Measurements from ENCODE around the gene SLC25A33. TPM values are rescaled to one million over a fixed set of nuclear protein-coding genes. Genes with fewer than 3 reads are reported as not detected.

The SLC25A33 gene
- total RNA-seq, 1 experiment from 2014 or later = 9.4 TPM

GRCh38 chr1:9628541-9629444 is 89.5 kb downstream of the SLC25A33 start:
- peaks cover 0 to 3% of the 10 kb centered on the region in 2 experiments; a peak in 2 of 5 replicates for H3K9me3 Mint-ChIP-seq
- no peak overlapping the region for H3K4me3 Mint-ChIP-seq
- no CpG with 5 or more reads among the region's 23 CpGs for WGBS (ENCODE audit: extremely low coverage, insufficient read length, low lambda C conversion rate)

More at GRCh38 chr1:9628541-9629444, 89.5 kb downstream of the SLC25A33 start:
- Histone ChIP-seq H3K18ac (ENCODE audit: insufficient read length, low read depth, low read length) (no peak overlapping the region), H3K23ac (ENCODE audit: insufficient read length, low read depth, low read length) (no peak overlapping the region), H3K23me2 (ENCODE audit: insufficient read length, low read depth, low read length, poor library complexity, severe bottlenecking) (no peaks in the 10 kb centered on the region), H3K9me3 (ENCODE audit: control insufficient read depth, low read depth, low read length) (no peaks in the 10 kb centered on the region), H2BK15ac (ENCODE audit: low read depth, low read length) (no peak overlapping the region), H3K56ac (ENCODE audit: insufficient read length, low read depth, low read length) (no peak overlapping the region), H3K9ac (ENCODE audit: extremely low read depth, insufficient read length, low read length) (no peak overlapping the region), H3K27ac (ENCODE audit: insufficient read length, low read depth, low read length) (no peak overlapping the region), H4K5ac (ENCODE audit: insufficient read length, low read depth, low read length) (no peak overlapping the region), H3K14ac (ENCODE audit: insufficient read depth, low read length) (no peak overlapping the region), H3K4me2 (ENCODE audit: insufficient read depth, insufficient read length, low read length) (no peak overlapping the region), H2AK5ac (ENCODE audit: insufficient read length, low read length) (no peak overlapping the region), H3K4ac (ENCODE audit: low read depth, low read length) (no peak overlapping the region), H3K79me2 (ENCODE audit: insufficient read depth, low read length) (no peaks in the 10 kb centered on the region), H4K20me1 (ENCODE audit: control insufficient read depth, insufficient read depth, insufficient read length) (no peaks in the 10 kb centered on the region), H2BK20ac (ENCODE audit: low read depth, low read length, poor library complexity, severe bottlenecking) (no peak overlapping the region), H3K4me1 (ENCODE audit: insufficient read depth, low read length) (no peaks in the 10 kb centered on the region), H2BK120ac (ENCODE audit: low read depth, low read length, poor library complexity, severe bottlenecking) (no peak overlapping the region), H4K91ac (ENCODE audit: insufficient read length, low read depth, low read length) (no peak overlapping the region), H4K8ac (replicated peaks; ENCODE audit: insufficient read length, low read depth, low read length) (no peak overlapping the region), H3K79me1 (ENCODE audit: insufficient read depth, low read depth, low read length, poor library complexity, severe bottlenecking) (no peaks in the 10 kb centered on the region), H3K27me3 (ENCODE audit: insufficient read depth, low read length) (no peaks in the 10 kb centered on the region), H3T11ph (ENCODE audit: low read length) (no peak overlapping the region), H2AFZ (ENCODE audit: low read length) (no peak overlapping the region), H2BK12ac (ENCODE audit: insufficient read length, low read depth, low read length) (no peak overlapping the region), H2BK5ac (ENCODE audit: insufficient read length, low read length) (no peak overlapping the region)
- DNase-seq = no peak
- no peak for TF ChIP-seq CTCF (conservative IDR thresholded peaks at IDR 0.05)
- Mint-ChIP-seq H3K4me1 (peaks cover 0 to 17% of the 10 kb centered on the region in 2 experiments; a peak in 3 of 4 replicates), H3K36me3 (ENCODE audit: insufficient read depth in 1 of 3, low read depth in 3 of 3) (no peaks in the 10 kb centered on the region), H3K27me3 (ENCODE audit: low read depth) (peaks cover 31% of the 10 kb centered on the region), H3K27ac (no peak overlapping the region)

Measured in H9 (cell line).